PFSK-1 (cell line): ENCODE measurements around the gene SYTL4.

Experiments used
- FOXP2 ChIP-seq: optimal IDR thresholded peaks from 2 replicates; pipeline ENCODE3; 2011; ENCODE audit warnings: borderline replicate concordance, control low read depth, inconsistent platforms; ENCODE audit not compliant: insufficient read depth; ENCODE audit errors: extremely low read length, extremely low read depth
- POLR2AphosphoS5 ChIP-seq: IDR thresholded peaks from 2 replicates; pipeline ENCODE4 v1.6.1; 2012; ENCODE audit warnings: low read depth, mild to moderate bottlenecking, control low read depth, low read length, moderate library complexity
- TAF1 ChIP-seq: IDR thresholded peaks from 2 replicates; pipeline ENCODE4 v1.6.1; 2012; ENCODE audit warnings: low read length, control low read depth, borderline replicate concordance; ENCODE audit not compliant: insufficient read depth
- TF ChIP-seq, protein P1 (sequence below), 2 experiments: IDR thresholded peaks; 2 replicates each; pipeline versions ENCODE4 v1.6.1 to v1.8.0; 2011 to 2012; ENCODE audit warnings: low read depth in 2 of 2, low read length in 2 of 2, control low read depth in 1 of 2, inconsistent platforms in 1 of 2, mild to moderate bottlenecking in 1 of 2, moderate library complexity in 1 of 2; ENCODE audit not compliant: insufficient read depth in 1 of 2

DNA sequence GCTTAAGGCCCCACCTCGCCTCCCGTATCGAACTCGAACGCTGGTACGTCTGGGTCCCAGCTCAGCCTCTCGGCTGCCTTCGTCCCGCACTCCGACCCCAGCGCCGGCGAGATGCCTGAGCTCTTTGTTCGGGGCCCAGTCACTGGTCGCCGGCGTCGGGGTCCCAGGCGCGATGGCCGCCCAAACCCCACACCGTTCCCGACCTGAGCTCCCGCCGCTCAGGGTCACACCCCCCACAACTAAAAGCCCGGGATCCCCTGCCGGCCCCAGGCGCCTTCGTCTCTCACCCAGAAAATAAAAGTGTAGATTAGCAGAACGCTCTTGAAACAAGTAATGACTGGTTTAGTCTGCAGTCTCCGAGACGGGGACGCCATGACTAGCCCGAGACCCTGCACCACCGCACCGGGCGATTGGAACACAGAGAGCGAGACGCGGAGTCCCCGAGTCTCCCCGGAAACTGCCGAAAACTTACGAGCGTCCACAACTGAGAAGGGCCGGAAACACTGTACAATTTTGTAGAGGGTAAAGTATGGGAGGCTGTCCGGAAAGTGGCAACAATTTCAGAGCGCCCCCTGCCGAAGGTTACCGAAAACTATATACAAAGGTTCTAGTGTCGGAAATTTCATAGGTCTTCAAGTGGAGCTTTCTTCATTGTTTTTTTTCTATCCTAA, 95.5 kb downstream of the SYTL4 start, which contains the start of gene TSPAN6:
- no peak for TF ChIP-seq FOXP2
- TF ChIP-seq, protein P1, sequence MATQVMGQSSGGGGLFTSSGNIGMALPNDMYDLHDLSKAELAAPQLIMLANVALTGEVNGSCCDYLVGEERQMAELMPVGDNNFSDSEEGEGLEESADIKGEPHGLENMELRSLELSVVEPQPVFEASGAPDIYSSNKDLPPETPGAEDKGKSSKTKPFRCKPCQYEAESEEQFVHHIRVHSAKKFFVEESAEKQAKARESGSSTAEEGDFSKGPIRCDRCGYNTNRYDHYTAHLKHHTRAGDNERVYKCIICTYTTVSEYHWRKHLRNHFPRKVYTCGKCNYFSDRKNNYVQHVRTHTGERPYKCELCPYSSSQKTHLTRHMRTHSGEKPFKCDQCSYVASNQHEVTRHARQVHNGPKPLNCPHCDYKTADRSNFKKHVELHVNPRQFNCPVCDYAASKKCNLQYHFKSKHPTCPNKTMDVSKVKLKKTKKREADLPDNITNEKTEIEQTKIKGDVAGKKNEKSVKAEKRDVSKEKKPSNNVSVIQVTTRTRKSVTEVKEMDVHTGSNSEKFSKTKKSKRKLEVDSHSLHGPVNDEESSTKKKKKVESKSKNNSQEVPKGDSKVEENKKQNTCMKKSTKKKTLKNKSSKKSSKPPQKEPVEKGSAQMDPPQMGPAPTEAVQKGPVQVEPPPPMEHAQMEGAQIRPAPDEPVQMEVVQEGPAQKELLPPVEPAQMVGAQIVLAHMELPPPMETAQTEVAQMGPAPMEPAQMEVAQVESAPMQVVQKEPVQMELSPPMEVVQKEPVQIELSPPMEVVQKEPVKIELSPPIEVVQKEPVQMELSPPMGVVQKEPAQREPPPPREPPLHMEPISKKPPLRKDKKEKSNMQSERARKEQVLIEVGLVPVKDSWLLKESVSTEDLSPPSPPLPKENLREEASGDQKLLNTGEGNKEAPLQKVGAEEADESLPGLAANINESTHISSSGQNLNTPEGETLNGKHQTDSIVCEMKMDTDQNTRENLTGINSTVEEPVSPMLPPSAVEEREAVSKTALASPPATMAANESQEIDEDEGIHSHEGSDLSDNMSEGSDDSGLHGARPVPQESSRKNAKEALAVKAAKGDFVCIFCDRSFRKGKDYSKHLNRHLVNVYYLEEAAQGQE (IDR thresholded peaks at IDR 0.05; ENCODE audit: insufficient read depth in 1 of 2, low read depth in 2 of 2, low read length in 2 of 2) = no peak
- TF ChIP-seq TAF1 = peak; percentile 37; the same call in 1 of the 2 replicates
- TF ChIP-seq POLR2AphosphoS5 = peak; percentile 66
